H9 (cell line): Measurements from ENCODE around the gene GRID2. TPM values are rescaled to one million over a fixed set of nuclear protein-coding genes. Genes with fewer than 3 reads are reported as not detected.

Source experiments
- DNase-seq: peaks from one replicate; pipeline ENCODE4 v3.0.0-alpha.2; 2017
- H2AFZ ChIP-seq: one replicate; pipeline ENCODE4 v1.6.1; 2013; ENCODE audit warnings: mild to moderate bottlenecking, low read length, control low read depth, moderate library complexity
- H2AK5ac ChIP-seq: 2 replicates; pipeline ENCODE4 v1.6.1; 2013; ENCODE audit warnings: low read length, control low read depth, mixed read lengths; ENCODE audit not compliant: insufficient read length
- H2BK120ac ChIP-seq: one replicate; pipeline ENCODE4 v1.6.1; 2013; ENCODE audit warnings: low read depth, mild to moderate bottlenecking, low read length, control low read depth, inconsistent platforms; ENCODE audit not compliant: poor library complexity, severe bottlenecking
- H2BK12ac ChIP-seq: 2 replicates; pipeline ENCODE4 v1.6.1; 2013; ENCODE audit warnings: low read length, control low read depth, mixed read lengths, low read depth; ENCODE audit not compliant: insufficient read length
- H2BK15ac ChIP-seq: 2 replicates; pipeline ENCODE4 v1.6.1; 2013; ENCODE audit warnings: low read depth, low read length, control low read depth
- H2BK20ac ChIP-seq: one replicate; pipeline ENCODE4 v1.6.1; 2013; ENCODE audit warnings: low read depth, mild to moderate bottlenecking, low read length, control low read depth, inconsistent platforms; ENCODE audit not compliant: poor library complexity, severe bottlenecking
- H2BK5ac ChIP-seq: 2 replicates; pipeline ENCODE4 v1.6.1; 2013; ENCODE audit warnings: low read length, control low read depth, mixed read lengths; ENCODE audit not compliant: insufficient read length
- H3K14ac ChIP-seq: 2 replicates; pipeline ENCODE4 v1.6.1; 2013; ENCODE audit warnings: low read length, control low read depth; ENCODE audit not compliant: insufficient read depth
- H3K18ac ChIP-seq: 2 replicates; pipeline ENCODE4 v1.6.1; 2013; ENCODE audit warnings: low read depth, mild to moderate bottlenecking, mixed read lengths, low read length, control low read depth; ENCODE audit not compliant: insufficient read length
- H3K23ac ChIP-seq: 2 replicates; pipeline ENCODE4 v1.6.1; 2013; ENCODE audit warnings: low read length, control low read depth, mixed read lengths, low read depth; ENCODE audit not compliant: insufficient read length
- H3K23me2 ChIP-seq: 2 replicates; pipeline ENCODE4 v1.6.1; 2013; ENCODE audit warnings: low read depth, mild to moderate bottlenecking, mixed read lengths, low read length, control low read depth; ENCODE audit not compliant: insufficient read length, poor library complexity, severe bottlenecking
- H3K27ac ChIP-seq: 2 replicates; pipeline ENCODE4 v1.5.1; 2013; ENCODE audit warnings: low read length, control low read depth, mixed read lengths, low read depth; ENCODE audit not compliant: insufficient read length
- H3K27me3 ChIP-seq: 2 replicates; pipeline ENCODE4 v1.6.1; 2013; ENCODE audit warnings: low read length, control low read depth, inconsistent platforms; ENCODE audit not compliant: insufficient read depth
- H3K4ac ChIP-seq: 2 replicates; pipeline ENCODE4 v1.6.1; 2013; ENCODE audit warnings: low read depth, mild to moderate bottlenecking, control low read depth, inconsistent platforms, low read length, moderate library complexity
- H3K4me1 ChIP-seq: 2 replicates; pipeline ENCODE4 v1.6.1; 2013; ENCODE audit warnings: low read length, control low read depth, inconsistent platforms; ENCODE audit not compliant: insufficient read depth
- H3K4me2 ChIP-seq: 2 replicates; pipeline ENCODE4 v1.6.1; 2013; ENCODE audit warnings: low read length, control low read depth, mixed read lengths; ENCODE audit not compliant: insufficient read length, insufficient read depth
- H3K56ac ChIP-seq: 2 replicates; pipeline ENCODE4 v1.6.1; 2013; ENCODE audit warnings: low read depth, mild to moderate bottlenecking, mixed read lengths, low read length, control low read depth; ENCODE audit not compliant: insufficient read length
- H3K79me1 ChIP-seq: 2 replicates; pipeline ENCODE4 v1.6.1; 2013; ENCODE audit warnings: low read depth, mild to moderate bottlenecking, moderate library complexity, low read length, control low read depth, inconsistent platforms; ENCODE audit not compliant: insufficient read depth, poor library complexity, severe bottlenecking
- H3K79me2 ChIP-seq: 2 replicates; pipeline ENCODE4 v1.6.1; 2013; ENCODE audit warnings: low read length, control low read depth, inconsistent platforms; ENCODE audit not compliant: insufficient read depth
- H3K9ac ChIP-seq: 2 replicates; pipeline ENCODE4 v1.6.1; 2013; ENCODE audit warnings: low read length, control low read depth, mixed read lengths; ENCODE audit not compliant: insufficient read length; ENCODE audit errors: extremely low read depth
- H3K9me3 ChIP-seq: one replicate; pipeline ENCODE4 v1.6.1; 2013; ENCODE audit warnings: low read depth, low read length, inconsistent platforms; ENCODE audit not compliant: control insufficient read depth
- H3T11ph ChIP-seq: one replicate; pipeline ENCODE4 v1.6.1; 2013; ENCODE audit warnings: mild to moderate bottlenecking, low read length, control low read depth, inconsistent platforms
- H4K20me1 ChIP-seq: one replicate; pipeline ENCODE4 v1.6.1; 2013; ENCODE audit not compliant: control insufficient read depth, insufficient read length, insufficient read depth
- H4K5ac ChIP-seq: 2 replicates; pipeline ENCODE4 v1.6.1; 2013; ENCODE audit warnings: low read depth, mild to moderate bottlenecking, mixed read lengths, low read length, control low read depth; ENCODE audit not compliant: insufficient read length
- H4K8ac ChIP-seq: replicated peaks from 2 replicates; pipeline ENCODE4 v1.6.1; 2013; ENCODE audit warnings: low read length, control low read depth, mixed read lengths, low read depth; ENCODE audit not compliant: insufficient read length
- H4K91ac ChIP-seq: 2 replicates; pipeline ENCODE4 v1.6.1; 2013; ENCODE audit warnings: low read depth, mild to moderate bottlenecking, moderate library complexity, mixed read lengths, low read length, control low read depth; ENCODE audit not compliant: insufficient read length
- H3K27ac Mint-ChIP-seq, 3 experiments: 2 replicates in 2 of 3; 3 replicates in 1 of 3; pipeline ENCODE4 v1.8.0; 2020 to 2021; ENCODE audit warnings: mixed read lengths in 3 of 3, mild to moderate bottlenecking in 1 of 3, moderate library complexity in 1 of 3
- H3K27me3 Mint-ChIP-seq: 2 replicates; pipeline ENCODE4 v1.8.0; 2021; ENCODE audit warnings: low read depth, mild to moderate bottlenecking, moderate library complexity, mixed read lengths
- H3K36me3 Mint-ChIP-seq, 3 experiments: 2 replicates in 2 of 3; 3 replicates in 1 of 3; pipeline ENCODE4 v1.8.0; 2020 to 2021; ENCODE audit warnings: low read depth in 3 of 3, mixed read lengths in 3 of 3; ENCODE audit not compliant: insufficient read depth in 1 of 3
- H3K4me1 Mint-ChIP-seq, 2 experiments: 2 replicates each; pipeline ENCODE4 v1.8.0; 2020; ENCODE audit warnings: mixed read lengths in 2 of 2
- H3K4me3 Mint-ChIP-seq, 2 experiments: 2 replicates in 1 of 2; 3 replicates in 1 of 2; pipeline ENCODE4 v1.8.0; 2020 to 2021; ENCODE audit warnings: mild to moderate bottlenecking in 2 of 2, mixed read lengths in 2 of 2, moderate library complexity in 1 of 2
- H3K9me3 Mint-ChIP-seq, 2 experiments: 2 replicates in 1 of 2; 3 replicates in 1 of 2; pipeline ENCODE4 v1.8.0; 2020; ENCODE audit warnings: mild to moderate bottlenecking in 2 of 2, mixed read lengths in 2 of 2, moderate library complexity in 1 of 2
- WGBS: extraction: QIAGEN DNeasy Blood & Tissue Kit; methylation state at CpG from one replicate; pipeline ENCODE4 v1.1.7; 2013; ENCODE audit warnings: missing lambda C conversion rate, low lambda C conversion rate, mixed read lengths; ENCODE audit not compliant: insufficient read length; ENCODE audit errors: extremely low coverage; 5-methylcytosine and 5-hydroxymethylcytosine counted together
- total RNA-seq: library from RNA; stranded (reverse); gene quantifications from 2 replicates; pipeline ENCODE4 v1.2.1, GENCODE V29; 2021
- TF ChIP-seq, protein P1 (sequence below): fragments of 200-600 bp; sonication (generic); conservative IDR thresholded peaks from 3 replicates; pipeline ENCODE4 v1.8.0; 2021; ENCODE audit warnings: antibody characterized with exemption, mild to moderate bottlenecking

Gene GRID2
- total RNA-seq, 1 experiment from 2014 or later = 21.8 TPM

DNA sequence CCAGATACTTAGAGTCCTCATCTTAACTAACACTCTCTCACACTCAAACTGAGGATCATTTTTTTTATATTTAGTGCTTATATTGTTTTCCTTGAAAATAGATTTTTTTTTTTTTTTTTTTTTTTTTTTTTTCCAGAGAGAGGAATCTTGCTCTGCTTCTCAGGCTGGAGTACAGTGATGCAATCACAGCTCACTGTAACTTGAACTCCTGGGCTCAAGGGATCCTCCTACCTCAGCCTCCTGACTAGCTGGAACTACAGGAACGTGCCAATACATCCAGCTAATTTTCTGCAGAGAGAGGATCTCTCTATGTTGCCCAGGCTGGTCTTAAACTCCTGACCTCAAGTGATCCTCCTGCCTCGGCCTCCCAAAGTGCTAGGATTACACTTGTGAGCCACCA, 874.5 kb downstream of the GRID2 start:
- DNase-seq = no peak
- Histone ChIP-seq H4K8ac (no peak overlapping the region), H3K9me3 (no peaks in the 10 kb centered on the region), H3K56ac (no peak overlapping the region), H3K4me1 (no peaks in the 10 kb centered on the region), H2BK15ac (no peak overlapping the region), H2AK5ac (no peak overlapping the region), H3K27ac (no peak overlapping the region), H3K4me2 (no peak overlapping the region), H3K79me2 (no peaks in the 10 kb centered on the region), H3K23ac (no peak overlapping the region), H3T11ph (no peak overlapping the region), H3K18ac (no peak overlapping the region), H3K9ac (no peak overlapping the region), H2BK5ac (no peak overlapping the region), H3K27me3 (no peaks in the 10 kb centered on the region), H2BK12ac (no peak overlapping the region), H3K23me2 (no peaks in the 10 kb centered on the region), H2BK20ac (no peak overlapping the region), H4K5ac (no peak overlapping the region), H3K14ac (no peak overlapping the region), H4K91ac (no peak overlapping the region), H3K4ac (no peak overlapping the region), H2AFZ (no peak overlapping the region), H3K79me1 (no peaks in the 10 kb centered on the region), H2BK120ac (no peak overlapping the region), H4K20me1 (no peaks in the 10 kb centered on the region)
- no peaks in the 10 kb centered on the region; a peak in 1 of 7 replicates for H3K36me3 Mint-ChIP-seq
- no peaks in the 10 kb centered on the region for H3K27me3 Mint-ChIP-seq
- H3K27ac Mint-ChIP-seq = no peak overlapping the region
- no peak overlapping the region for H3K4me3 Mint-ChIP-seq
- TF ChIP-seq, protein P1, sequence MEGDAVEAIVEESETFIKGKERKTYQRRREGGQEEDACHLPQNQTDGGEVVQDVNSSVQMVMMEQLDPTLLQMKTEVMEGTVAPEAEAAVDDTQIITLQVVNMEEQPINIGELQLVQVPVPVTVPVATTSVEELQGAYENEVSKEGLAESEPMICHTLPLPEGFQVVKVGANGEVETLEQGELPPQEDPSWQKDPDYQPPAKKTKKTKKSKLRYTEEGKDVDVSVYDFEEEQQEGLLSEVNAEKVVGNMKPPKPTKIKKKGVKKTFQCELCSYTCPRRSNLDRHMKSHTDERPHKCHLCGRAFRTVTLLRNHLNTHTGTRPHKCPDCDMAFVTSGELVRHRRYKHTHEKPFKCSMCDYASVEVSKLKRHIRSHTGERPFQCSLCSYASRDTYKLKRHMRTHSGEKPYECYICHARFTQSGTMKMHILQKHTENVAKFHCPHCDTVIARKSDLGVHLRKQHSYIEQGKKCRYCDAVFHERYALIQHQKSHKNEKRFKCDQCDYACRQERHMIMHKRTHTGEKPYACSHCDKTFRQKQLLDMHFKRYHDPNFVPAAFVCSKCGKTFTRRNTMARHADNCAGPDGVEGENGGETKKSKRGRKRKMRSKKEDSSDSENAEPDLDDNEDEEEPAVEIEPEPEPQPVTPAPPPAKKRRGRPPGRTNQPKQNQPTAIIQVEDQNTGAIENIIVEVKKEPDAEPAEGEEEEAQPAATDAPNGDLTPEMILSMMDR = no peak
- no peaks in the 10 kb centered on the region for H3K9me3 Mint-ChIP-seq
- no CpG with 5 or more reads among the region's 2 CpGs for WGBS
- H3K4me1 Mint-ChIP-seq = peaks cover 0 to 1% of the 10 kb centered on the region in 2 experiments; a peak in 1 of 4 replicates
